Aorta (tissue), 5 donors: Measurements from ENCODE around the gene CLCN4. TPM values are rescaled to one million over a fixed set of nuclear protein-coding genes. Genes with fewer than 3 reads are reported as not detected.

ENCODE experiments used
- ATAC-seq: fragments of 200-7000 bp; cut with Tn5 transposase; one replicate; pipeline ENCODE4 v1.9.1; 2022; ENCODE audit warnings: moderate library complexity; ENCODE audit not compliant: low FRiP score
- DNase-seq, 2 donors: peaks; one replicate each; pipeline ENCODE4 v3.0.0-alpha.2; 2020
- H3K27ac ChIP-seq, 2 donors: one replicate each; pipeline ENCODE4 v1.5.1; 2013; ENCODE audit warnings: low read length in 2 of 2, mild to moderate bottlenecking in 2 of 2, moderate library complexity in 2 of 2, control low read depth in 1 of 2, inconsistent platforms in 1 of 2, low read depth in 1 of 2
- H3K27me3 ChIP-seq, 2 donors: one replicate each; pipeline ENCODE4 v1.6.1; 2013; ENCODE audit warnings: control low read depth in 1 of 2, low read length in 1 of 2, mild to moderate bottlenecking in 1 of 2, moderate library complexity in 1 of 2; ENCODE audit not compliant: insufficient read depth in 2 of 2, control insufficient read depth in 1 of 2
- H3K36me3 ChIP-seq, 2 donors: one replicate each; pipeline ENCODE4 v1.6.1; 2013; ENCODE audit warnings: control low read depth in 1 of 2, low read length in 1 of 2, mild to moderate bottlenecking in 1 of 2; ENCODE audit not compliant: insufficient read depth in 2 of 2, control insufficient read depth in 1 of 2
- H3K4me1 ChIP-seq, 2 donors: one replicate each; pipeline ENCODE4 v1.6.1; 2013; ENCODE audit warnings: low read length in 2 of 2, control low read depth in 1 of 2, mild to moderate bottlenecking in 1 of 2, moderate library complexity in 1 of 2; ENCODE audit not compliant: insufficient read depth in 2 of 2, control insufficient read depth in 1 of 2
- H3K4me3 ChIP-seq, 2 donors: one replicate each; pipeline ENCODE4 v1.5.1; 2013; ENCODE audit warnings: low read length in 2 of 2, control low read depth in 1 of 2, mild to moderate bottlenecking in 1 of 2
- H3K9me3 ChIP-seq: one replicate; pipeline ENCODE4 v1.6.1; 2013; ENCODE audit warnings: mild to moderate bottlenecking, low read length; ENCODE audit not compliant: control insufficient read depth
- WGBS, 2 donors: extraction: QIAGEN DNeasy Blood & Tissue Kit; methylation state at CpG; one replicate each; pipeline ENCODE4 v1.1.7; 2013; 5-methylcytosine and 5-hydroxymethylcytosine counted together
- intact Hi-C, 2 donors: fragments of 100-400 bp; cut with DNase I; formaldehyde crosslinking; loops; one replicate each; pipeline versions ENCODE4 v1.14.2 to v1.15.0; 2022
- polyA plus RNA-seq, 2 donors: library from polyadenylated mRNA; stranded (reverse); fragments of 200-250 nt; gene quantifications; one replicate each; pipeline ENCODE4 v1.2.3, GENCODE V29; 2013
- total RNA-seq, 2 donors: library from RNA; stranded (reverse); fragmentation: NEBNext Ultra II Directional; extraction: Animal tissue kit (Norgen Biotek cat#: 25700); gene quantifications; one replicate each; pipeline ENCODE4 v1.2.1, GENCODE V29; 2021
- donor health status: healthy with polysubstance abuse.
- donor health status: Bipolar disorder and iron deficiency.
- donor health status: DM: no; HTN: no; CAD: no.
- donor health status: DM: no; HTN: no; CAD: no.
- donor health status: DM: yes; HTN: yes; CAD: no.

The CLCN4 gene
- total and polyA plus RNA-seq, 4 donors: 0.67 to 8.6 (median 2.3) TPM

DNA sequence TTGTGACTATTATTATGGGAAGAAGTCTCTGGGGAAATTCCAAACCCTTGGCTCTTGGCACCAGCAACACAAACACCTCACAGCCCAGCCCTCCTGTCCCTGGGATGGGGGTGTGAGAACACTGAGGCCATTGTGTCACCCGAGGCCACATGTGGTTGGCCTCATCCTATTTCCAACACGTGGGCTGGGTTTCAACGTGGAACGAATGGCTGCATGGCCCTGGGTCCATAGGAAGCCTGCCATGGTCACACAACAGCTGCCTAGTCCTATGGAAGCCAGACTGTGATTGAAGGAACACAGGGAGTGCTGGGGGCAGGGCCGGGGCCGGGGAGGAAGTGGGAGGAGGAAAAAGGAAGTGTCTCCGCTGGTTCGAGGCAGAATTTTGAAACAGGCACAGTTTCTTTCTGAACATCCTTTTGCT lies 10.0 kb downstream of the CLCN4 start:
- Histone ChIP-seq H3K9me3 (no peaks in the 10 kb centered on the region), H3K27ac (no peak overlapping the region), H3K4me3 (no peak overlapping the region), H3K36me3 (no peaks in the 10 kb centered on the region), H3K4me1 (no peaks in the 10 kb centered on the region), H3K27me3 (no peaks in the 10 kb centered on the region)
- ATAC-seq (no peak), DNase-seq (no peak)
- intact Hi-C loops: no loop called here
- 57 to 58% methylated on average over 8 of the region's 8 CpGs for WGBS, 2 donors

DNA sequence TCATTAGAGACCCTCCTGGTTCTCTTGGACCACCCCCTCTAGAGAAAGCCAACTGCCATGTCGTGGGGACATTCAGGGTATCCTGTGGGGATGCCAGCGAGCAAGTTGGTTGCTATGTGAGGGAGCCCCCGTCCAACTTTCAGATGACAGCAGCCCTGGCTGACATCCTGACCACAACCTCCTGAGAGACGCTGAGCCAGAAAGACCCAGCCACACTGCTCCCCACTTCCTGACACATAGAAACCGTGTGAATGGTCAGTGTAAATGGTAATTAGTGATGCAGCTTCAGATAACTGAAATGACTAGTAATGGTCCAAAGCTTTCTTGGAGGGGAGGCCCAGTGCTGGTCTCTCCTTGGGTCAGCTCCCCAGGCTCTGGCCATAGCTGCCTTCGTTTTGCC lies 10.8 kb downstream of the CLCN4 start:
- no peaks in the 10 kb centered on the region for H3K9me3 ChIP-seq
- no peaks in the 10 kb centered on the region for H3K27me3 ChIP-seq
- no peak for DNase-seq
- H3K27ac ChIP-seq: no peak overlapping the region
- H3K4me3 ChIP-seq: no peak overlapping the region
- intact Hi-C loops: no loop called here
- WGBS, 2 donors: 70 to 90% methylated on average over 6 of the region's 6 CpGs
- H3K4me1 ChIP-seq: no peaks in the 10 kb centered on the region
- no peaks in the 10 kb centered on the region for H3K36me3 ChIP-seq
- no peak for ATAC-seq

DNA sequence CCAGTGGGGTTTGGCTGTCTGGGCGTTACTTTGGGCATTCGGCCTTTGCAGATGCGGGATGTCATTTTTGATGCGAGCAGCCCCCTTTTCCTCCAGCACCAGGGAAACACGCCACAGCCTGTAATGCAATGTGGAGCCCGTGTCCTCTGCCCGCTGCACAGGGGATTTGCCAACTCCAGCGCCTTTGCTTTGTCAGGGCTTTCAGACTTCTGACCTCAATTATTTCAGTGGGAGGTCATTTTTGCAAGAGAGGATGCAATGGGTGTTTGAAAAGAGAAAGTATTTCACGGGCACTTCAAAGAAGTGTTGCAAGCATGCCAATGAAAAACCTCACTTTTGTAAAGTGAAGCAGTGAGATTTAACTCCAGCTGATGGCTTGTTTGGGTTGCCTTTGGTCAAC lies 11.5 kb downstream of the CLCN4 start:
- intact Hi-C loops: no loop called here
- Histone ChIP-seq H3K27me3 (no peaks in the 10 kb centered on the region), H3K36me3 (no peaks in the 10 kb centered on the region), H3K27ac (no peak overlapping the region), H3K9me3 (no peaks in the 10 kb centered on the region), H3K4me3 (no peak overlapping the region), H3K4me1 (no peaks in the 10 kb centered on the region)
- 72 to 91% methylated on average over 9 of the region's 9 CpGs for WGBS, 2 donors
- DNase-seq: no peak
- ATAC-seq: no peak

DNA sequence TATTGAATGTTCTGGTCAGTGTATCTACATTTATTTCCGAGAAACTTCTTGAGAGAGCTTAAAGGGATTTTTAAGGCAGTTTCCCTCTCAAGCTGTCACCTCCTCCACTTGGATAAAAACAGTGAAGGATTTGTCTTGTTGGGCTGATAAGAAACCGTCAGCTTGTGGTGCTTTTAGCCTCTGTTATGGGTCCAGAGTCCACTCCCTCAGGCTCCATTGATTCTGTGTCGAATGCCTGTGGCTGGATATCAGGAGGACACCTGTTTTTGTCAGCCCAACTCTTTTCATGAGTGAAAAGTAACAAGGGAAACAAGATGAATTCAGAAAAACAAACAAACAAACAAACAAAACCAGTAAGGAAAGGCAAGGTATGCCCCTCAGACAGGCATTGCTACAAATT lies 12.4 kb downstream of the CLCN4 start:
- Histone ChIP-seq H3K27ac (no peak overlapping the region), H3K9me3 (no peaks in the 10 kb centered on the region), H3K27me3 (no peaks in the 10 kb centered on the region), H3K4me3 (no peak overlapping the region), H3K4me1 (no peaks in the 10 kb centered on the region), H3K36me3 (no peaks in the 10 kb centered on the region)
- ATAC-seq (no peak), DNase-seq (no peak)
- intact Hi-C loops: no loop called here
- 66 to 89% methylated on average over 3 of the region's 3 CpGs for WGBS, 2 donors

DNA sequence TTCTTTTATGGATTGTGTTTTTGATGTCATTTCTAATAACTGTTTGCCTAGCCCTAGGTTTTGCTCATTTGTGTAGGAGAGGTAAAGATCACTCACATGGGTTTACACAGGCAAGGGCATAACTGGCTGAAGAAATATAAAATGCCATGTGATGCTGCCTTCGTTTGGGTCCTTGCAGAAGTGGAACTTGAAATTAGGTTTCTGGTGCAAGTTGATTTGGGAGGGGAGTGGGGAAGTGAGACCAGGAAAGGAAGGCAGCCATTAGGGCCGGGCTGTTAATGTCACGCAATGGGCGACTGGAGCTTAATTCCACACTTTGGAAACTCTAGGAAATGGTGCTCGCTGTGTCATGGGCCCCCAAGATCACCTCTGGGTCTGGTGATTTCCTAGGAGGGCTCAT lies 14.5 kb downstream of the CLCN4 start:
- no peak overlapping the region for H3K4me3 ChIP-seq
- DNase-seq (no peak), ATAC-seq (no peak)
- 73 to 91% methylated on average over 5 of the region's 5 CpGs for WGBS, 2 donors
- H3K4me1 ChIP-seq: peaks cover 0 to 2% of the 10 kb centered on the region in 2 donors
- no peaks in the 10 kb centered on the region for H3K27me3 ChIP-seq
- H3K36me3 ChIP-seq: no peaks in the 10 kb centered on the region
- H3K9me3 ChIP-seq: no peaks in the 10 kb centered on the region
- no peak overlapping the region for H3K27ac ChIP-seq
- intact Hi-C loops: no loop called here

DNA sequence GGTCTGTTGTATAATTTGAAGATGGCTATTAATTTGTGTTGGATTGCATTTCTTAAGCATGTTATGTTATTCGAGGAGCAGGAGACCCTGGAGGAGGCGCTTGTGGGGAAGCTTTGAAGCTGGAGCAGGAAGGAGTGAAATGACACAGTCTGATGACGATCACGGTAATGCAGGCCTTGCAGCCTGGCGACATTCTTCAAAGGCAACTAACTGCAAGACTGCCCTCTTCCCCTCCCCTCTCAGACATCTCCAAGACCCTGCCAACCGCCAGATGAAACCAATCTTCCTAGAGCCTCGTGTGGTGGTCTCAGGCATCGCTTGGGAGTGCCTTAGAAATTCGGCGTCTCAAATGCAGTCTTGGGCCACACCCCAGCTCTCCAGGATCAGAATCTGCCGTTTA lies 16.1 kb downstream of the CLCN4 start:
- H3K27ac ChIP-seq: no peak overlapping the region
- 60 to 80% methylated on average over 11 of the region's 11 CpGs for WGBS, 2 donors
- peaks cover 0 to 2% of the 10 kb centered on the region in 2 donors for H3K4me1 ChIP-seq
- ATAC-seq (no peak), DNase-seq (no peak)
- no peaks in the 10 kb centered on the region for H3K27me3 ChIP-seq
- no peaks in the 10 kb centered on the region for H3K36me3 ChIP-seq
- H3K4me3 ChIP-seq: no peak overlapping the region
- intact Hi-C loops: no loop called here
- H3K9me3 ChIP-seq: no peaks in the 10 kb centered on the region

DNA sequence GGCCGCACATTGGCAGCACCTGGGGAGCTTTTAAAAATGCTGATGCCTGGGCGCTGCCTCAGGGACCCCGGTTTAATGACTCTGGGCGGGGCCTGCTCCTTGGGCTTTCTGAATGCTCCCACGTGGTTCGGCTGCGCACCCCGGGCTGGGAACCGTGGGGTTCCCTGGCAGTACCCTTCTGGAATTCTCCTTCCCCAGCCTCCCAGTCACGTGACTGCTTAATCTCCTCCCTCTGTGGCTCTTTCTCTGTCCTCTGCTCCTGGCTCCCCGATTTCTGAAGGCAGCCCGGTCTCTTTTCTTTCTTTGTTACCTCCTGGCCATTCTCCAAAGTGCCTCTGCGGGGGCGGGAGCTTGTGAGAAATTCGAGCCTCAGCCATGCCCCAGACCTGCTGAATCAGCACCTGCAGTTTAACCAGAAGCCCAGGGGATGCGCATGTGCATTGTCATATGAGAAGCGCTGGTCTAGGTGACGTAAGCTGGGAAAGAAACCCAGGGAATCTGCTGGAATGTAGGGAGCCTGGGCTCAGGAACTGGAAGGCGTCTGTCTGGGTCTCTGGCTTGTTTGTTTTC lies 16.6 kb downstream of the CLCN4 start:
- no peaks in the 10 kb centered on the region for H3K36me3 ChIP-seq
- ATAC-seq (peak; percentile 45), DNase-seq (peak in 1 of 2 donors; percentile 69)
- intact Hi-C loops: no loop called here
- H3K27ac ChIP-seq: no peak overlapping the region
- WGBS, 2 donors: 31 to 35% methylated on average over 19 of the region's 19 CpGs
- H3K4me1 ChIP-seq: peaks cover 0 to 2% of the 10 kb centered on the region in 2 donors
- H3K27me3 ChIP-seq: no peaks in the 10 kb centered on the region
- H3K9me3 ChIP-seq: no peaks in the 10 kb centered on the region
- H3K4me3 ChIP-seq: no peak overlapping the region

DNA sequence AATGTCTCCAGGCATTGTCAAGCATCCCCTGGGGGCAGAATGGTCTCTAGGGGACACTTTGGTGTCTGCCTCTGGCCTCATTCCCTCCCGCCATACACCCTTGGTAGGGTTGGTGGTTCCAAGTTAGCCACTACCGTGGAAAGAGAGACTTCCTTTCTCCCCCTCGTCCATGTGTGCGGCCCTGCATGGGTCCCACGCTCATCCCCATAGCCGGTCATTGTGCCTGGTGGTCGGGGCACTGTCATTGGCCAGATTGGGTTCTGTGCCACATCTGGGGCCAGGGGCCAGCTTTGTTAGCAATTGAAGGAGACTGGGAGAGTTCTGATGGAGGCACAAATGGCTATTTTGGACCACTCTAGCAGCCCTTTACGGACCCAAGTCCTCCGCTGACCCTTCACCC lies 17.3 kb downstream of the CLCN4 start:
- Histone ChIP-seq H3K27ac (no peak overlapping the region), H3K9me3 (no peaks in the 10 kb centered on the region), H3K4me3 (no peak overlapping the region), H3K27me3 (no peaks in the 10 kb centered on the region), H3K4me1 (peaks cover 0 to 2% of the 10 kb centered on the region in 2 donors), H3K36me3 (no peaks in the 10 kb centered on the region)
- intact Hi-C loops: no loop called here
- 79 to 98% methylated on average over 9 of the region's 9 CpGs for WGBS, 2 donors
- no peak for ATAC-seq
- DNase-seq: no peak

DNA sequence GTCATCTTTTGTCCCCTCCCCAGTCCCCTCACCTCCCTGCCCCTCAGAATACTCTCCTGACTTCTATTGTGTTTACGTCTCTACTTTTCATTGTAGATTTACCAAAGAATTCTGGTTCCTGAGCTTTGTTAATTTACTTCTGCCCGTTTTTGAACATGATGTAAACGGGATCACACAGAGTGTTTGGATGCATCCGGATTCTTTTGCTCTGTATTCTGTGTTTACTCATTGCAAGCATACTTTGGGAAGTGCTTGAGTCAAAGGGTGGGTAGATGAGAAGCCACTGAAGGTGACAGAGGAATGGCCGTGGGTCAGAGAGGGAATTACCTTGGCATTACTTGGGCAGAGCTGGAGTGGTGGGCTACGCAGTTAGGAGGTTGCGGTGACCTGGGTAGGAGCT lies 18.0 kb downstream of the CLCN4 start:
- ATAC-seq: no peak
- H3K27ac ChIP-seq: no peak overlapping the region

More for the DNA sequence above, 18.0 kb downstream of the CLCN4 start:
- H3K4me1 ChIP-seq: peaks cover 0 to 2% of the 10 kb centered on the region in 2 donors
- no peaks in the 10 kb centered on the region for H3K36me3 ChIP-seq
- no peaks in the 10 kb centered on the region for H3K9me3 ChIP-seq
- DNase-seq: no peak
- intact Hi-C loops: no loop called here
- WGBS, 2 donors: 74 to 92% methylated on average over 7 of the region's 7 CpGs
- no peak overlapping the region for H3K4me3 ChIP-seq
- H3K27me3 ChIP-seq: no peaks in the 10 kb centered on the region
